GM19025 (cell line): ENCODE results near the gene SHOC2.

ENCODE experiments used
- ATAC-seq: cut with Tn5 transposase; IDR thresholded peaks from one replicate; pipeline ENCODE4 v1.9.1; 2021; ENCODE audit warnings: mild to moderate bottlenecking, low read depth, moderate library complexity; ENCODE audit not compliant: unreplicated experiment

SHOC2 gene

DNA sequence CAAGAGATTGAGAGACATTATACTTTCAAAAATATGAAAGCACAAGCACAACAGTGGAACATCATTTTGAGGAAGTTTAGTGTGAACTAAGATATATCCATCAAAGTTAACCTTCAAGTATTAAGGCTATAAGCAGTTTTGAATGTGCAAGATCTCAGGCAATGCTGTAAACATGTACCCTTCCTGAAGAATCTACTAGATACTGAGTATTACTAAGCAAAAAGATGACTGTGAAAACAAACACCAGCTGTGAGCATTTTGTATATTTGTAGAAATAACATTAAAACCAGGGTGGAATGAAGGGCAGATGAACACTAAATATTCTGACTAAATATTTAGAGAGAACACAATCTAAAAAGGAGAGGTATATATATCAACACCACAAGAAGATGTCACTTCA lies 116.1 kb downstream of the SHOC2 start:
- ATAC-seq = no peak

DNA sequence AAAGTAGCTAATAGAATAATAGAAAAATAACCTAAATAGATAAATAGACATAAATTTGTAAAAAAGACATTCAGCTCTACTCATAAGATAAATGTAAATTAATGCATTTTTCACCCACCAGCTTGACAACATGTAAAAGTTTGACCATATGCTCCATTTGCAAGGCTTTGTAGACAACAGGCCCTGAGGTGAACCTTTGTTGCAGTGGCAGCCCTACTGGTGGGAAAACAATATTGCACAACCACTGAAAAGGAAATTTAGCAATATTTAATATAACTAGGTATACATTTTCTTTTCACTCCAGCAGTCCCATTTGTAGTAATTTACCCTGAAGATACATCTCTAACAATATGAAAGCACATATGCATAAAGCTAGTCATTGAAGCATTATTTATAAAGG lies 118.5 kb downstream of the SHOC2 start:
- ATAC-seq = no peak

DNA sequence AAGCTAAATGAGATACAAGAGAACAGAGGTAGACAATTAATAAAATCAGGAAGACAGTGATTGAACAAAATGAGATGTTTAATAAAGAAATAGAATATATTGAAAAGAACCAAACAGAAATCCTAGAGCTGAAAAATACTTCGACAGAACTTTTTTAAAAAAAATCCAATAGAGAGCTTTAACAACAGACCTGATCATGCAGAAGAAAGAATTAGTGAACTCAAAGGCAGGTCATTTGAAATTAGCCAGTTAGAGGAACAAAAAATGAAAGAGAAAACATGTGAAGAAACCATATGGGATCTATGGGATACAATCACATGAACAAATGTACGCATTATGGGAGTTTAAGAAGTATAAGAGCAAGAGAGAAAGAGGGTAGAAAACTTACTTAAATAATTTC lies 120.1 kb downstream of the SHOC2 start:
- ATAC-seq = no peak

DNA sequence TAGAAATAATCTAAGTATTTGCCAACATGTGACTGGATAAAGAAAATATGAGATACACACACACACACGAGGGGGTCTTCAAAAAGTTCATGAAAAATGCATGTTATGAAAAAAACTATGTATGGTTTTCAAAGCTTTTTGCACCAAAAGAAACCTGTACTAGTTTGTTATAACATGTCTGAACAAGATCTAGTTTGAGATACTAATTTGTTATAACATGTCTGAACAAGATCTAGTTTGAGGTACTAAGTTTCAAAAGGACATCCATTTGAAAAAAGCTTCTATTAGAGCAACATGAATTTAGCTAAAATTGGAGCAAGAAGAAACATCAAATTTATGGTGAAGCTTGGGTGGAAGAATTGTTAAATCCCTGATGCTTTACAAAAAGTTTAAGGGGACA lies 137.6 kb downstream of the SHOC2 start:
- ATAC-seq = no peak
